ENCODE results near the gene CLPTM1L. TPM values are rescaled to one million over a fixed set of nuclear protein-coding genes. Genes with fewer than 3 reads are reported as not detected.

The CLPTM1L gene
- total RNA-seq, 1 donor from 2014 or later = 84.8 TPM

- H3K4me3 Mint-ChIP-seq = no peak overlapping the region
- TF ChIP-seq, protein P1, sequence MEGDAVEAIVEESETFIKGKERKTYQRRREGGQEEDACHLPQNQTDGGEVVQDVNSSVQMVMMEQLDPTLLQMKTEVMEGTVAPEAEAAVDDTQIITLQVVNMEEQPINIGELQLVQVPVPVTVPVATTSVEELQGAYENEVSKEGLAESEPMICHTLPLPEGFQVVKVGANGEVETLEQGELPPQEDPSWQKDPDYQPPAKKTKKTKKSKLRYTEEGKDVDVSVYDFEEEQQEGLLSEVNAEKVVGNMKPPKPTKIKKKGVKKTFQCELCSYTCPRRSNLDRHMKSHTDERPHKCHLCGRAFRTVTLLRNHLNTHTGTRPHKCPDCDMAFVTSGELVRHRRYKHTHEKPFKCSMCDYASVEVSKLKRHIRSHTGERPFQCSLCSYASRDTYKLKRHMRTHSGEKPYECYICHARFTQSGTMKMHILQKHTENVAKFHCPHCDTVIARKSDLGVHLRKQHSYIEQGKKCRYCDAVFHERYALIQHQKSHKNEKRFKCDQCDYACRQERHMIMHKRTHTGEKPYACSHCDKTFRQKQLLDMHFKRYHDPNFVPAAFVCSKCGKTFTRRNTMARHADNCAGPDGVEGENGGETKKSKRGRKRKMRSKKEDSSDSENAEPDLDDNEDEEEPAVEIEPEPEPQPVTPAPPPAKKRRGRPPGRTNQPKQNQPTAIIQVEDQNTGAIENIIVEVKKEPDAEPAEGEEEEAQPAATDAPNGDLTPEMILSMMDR (conservative IDR thresholded peaks at IDR 0.05) = no peak
- peaks cover 34% of the 10 kb centered on the region for H3K27me3 Mint-ChIP-seq
- no peaks in the 10 kb centered on the region for H3K9me3 Mint-ChIP-seq
- DNase-seq (ENCODE audit: extremely low spot score, unreplicated experiment) = no peak
- H3K27ac Mint-ChIP-seq = no peak overlapping the region
- no peaks in the 10 kb centered on the region for H3K4me1 Mint-ChIP-seq (ENCODE audit: unreplicated experiment)
- no peaks in the 10 kb centered on the region for H3K36me3 Mint-ChIP-seq
These were observed 12.2 kb upstream of the CLPTM1L start for GRCh38 chr5:1356873-1357787.

DNA sequence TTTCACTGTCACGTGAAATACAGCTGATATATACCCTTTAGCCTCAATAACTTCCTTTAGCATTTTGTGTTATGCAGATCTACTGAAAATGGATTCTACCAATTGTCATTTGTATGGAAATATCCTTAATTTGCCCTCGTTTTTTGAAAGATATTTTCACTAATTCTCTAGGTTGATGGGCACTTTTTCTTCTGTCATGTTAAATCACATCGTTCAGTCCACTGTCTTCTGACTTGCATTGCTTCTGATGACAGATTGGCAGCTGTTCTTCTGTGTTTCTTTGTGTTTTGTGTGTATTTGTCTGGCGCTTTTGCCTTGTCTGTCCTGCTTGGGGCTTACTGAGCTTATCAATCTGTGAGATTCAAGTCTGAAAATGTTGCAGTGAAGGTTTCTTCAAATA is 9.7 kb upstream of the CLPTM1L start:
- H3K4me3 Mint-ChIP-seq = no peak overlapping the region
- peaks cover 35% of the 10 kb centered on the region for H3K27me3 Mint-ChIP-seq
- H3K9me3 Mint-ChIP-seq = no peaks in the 10 kb centered on the region
- H3K4me1 Mint-ChIP-seq (ENCODE audit: unreplicated experiment) = no peaks in the 10 kb centered on the region
- H3K36me3 Mint-ChIP-seq = no peaks in the 10 kb centered on the region
- DNase-seq (ENCODE audit: extremely low spot score, unreplicated experiment) = no peak
- no peak overlapping the region for H3K27ac Mint-ChIP-seq
- TF ChIP-seq, protein P1 (conservative IDR thresholded peaks at IDR 0.05) = no peak

- Mint-ChIP-seq H3K27me3 (peaks cover 30% of the 10 kb centered on the region), H3K9me3 (no peaks in the 10 kb centered on the region)
These were observed 7.6 kb upstream of the CLPTM1L start for GRCh38 chr5:1352231-1353219.

DNA sequence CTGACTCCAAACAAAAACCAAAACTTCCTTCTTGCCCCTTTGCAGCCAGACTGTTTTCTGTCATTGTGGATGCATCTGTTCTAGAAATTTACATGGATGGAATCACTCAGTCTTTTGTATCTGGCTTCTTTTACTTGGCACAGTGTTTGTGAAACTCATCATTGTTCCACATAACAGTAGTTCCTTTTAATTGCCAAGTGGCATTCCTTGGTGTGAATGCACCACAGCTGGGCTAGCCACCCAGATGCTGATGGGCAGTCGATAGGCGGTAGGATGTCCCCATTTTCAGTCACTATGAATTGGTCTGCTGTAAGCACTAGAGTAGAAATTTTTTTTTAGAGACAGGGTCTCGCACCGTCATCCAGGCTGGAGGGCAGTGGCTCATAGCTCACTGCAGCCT is 6.3 kb upstream of the CLPTM1L start:
- Mint-ChIP-seq H3K36me3 (no peaks in the 10 kb centered on the region), H3K4me3 (no peak overlapping the region), H3K4me1 (ENCODE audit: unreplicated experiment) (no peaks in the 10 kb centered on the region), H3K27me3 (peaks cover 20% of the 10 kb centered on the region), H3K9me3 (no peaks in the 10 kb centered on the region), H3K27ac (no peak overlapping the region)
- TF ChIP-seq, protein P1 (conservative IDR thresholded peaks at IDR 0.05) = no peak
- DNase-seq (ENCODE audit: extremely low spot score, unreplicated experiment) = no peak

More at GRCh38 chr5:1352231-1353219, 7.6 kb upstream of the CLPTM1L start:
- DNase-seq (ENCODE audit: extremely low spot score, unreplicated experiment) = no peak
- Mint-ChIP-seq H3K27ac (no peak overlapping the region), H3K36me3 (no peaks in the 10 kb centered on the region), H3K4me1 (ENCODE audit: unreplicated experiment) (no peaks in the 10 kb centered on the region), H3K4me3 (no peak overlapping the region)
- TF ChIP-seq, protein P1 (conservative IDR thresholded peaks at IDR 0.05) = no peak

DNA sequence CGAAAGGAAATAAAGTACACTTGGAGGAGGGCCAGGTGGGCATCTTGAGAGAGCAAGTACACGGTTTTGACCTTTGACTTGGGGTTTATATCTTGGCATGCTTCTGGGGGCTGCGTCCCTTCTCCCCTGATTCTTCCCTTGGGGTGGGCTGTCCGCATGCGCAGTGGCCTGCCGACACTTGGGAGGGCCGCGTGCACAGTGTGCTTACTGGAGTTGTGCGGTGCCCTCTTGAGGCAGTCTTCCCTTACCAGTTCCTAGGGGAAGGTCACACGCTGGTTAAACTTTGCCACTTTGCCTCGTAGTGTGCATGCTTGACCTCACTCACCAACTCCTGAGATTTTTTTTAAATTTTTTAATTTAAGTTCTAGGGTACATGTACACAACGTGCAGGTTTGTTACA is 4.3 kb upstream of the CLPTM1L start:
- no peak for DNase-seq (ENCODE audit: extremely low spot score, unreplicated experiment)
- no peaks in the 10 kb centered on the region for H3K36me3 Mint-ChIP-seq
- H3K27me3 Mint-ChIP-seq = peaks cover 12% of the 10 kb centered on the region
- TF ChIP-seq, protein P1 (conservative IDR thresholded peaks at IDR 0.05) = no peak
- no peaks in the 10 kb centered on the region for H3K9me3 Mint-ChIP-seq
- no peak overlapping the region for H3K27ac Mint-ChIP-seq
- no peaks in the 10 kb centered on the region for H3K4me1 Mint-ChIP-seq (ENCODE audit: unreplicated experiment)
- no peak overlapping the region for H3K4me3 Mint-ChIP-seq

Data from type B pancreatic cell (in vitro differentiated cells).